Glomerular endothelial cell (primary cell): ENCODE measurements around the gene CFAP53. TPM values are rescaled to one million over a fixed set of nuclear protein-coding genes. Genes with fewer than 3 reads are reported as not detected.
"Not testable (repeated sequence)": the region's sequence is repeated elsewhere in the genome, so short reads cannot be mapped to it uniquely, and the experiment has no call there.

ENCODE experiments used
- DNase-seq: peaks from one replicate; pipeline ENCODE4 v3.0.0-alpha.2; 2011; ENCODE audit warnings: low read depth, low spot score; ENCODE audit errors: extremely low read depth
- total RNA-seq: library from RNA; depleted of rRNA; stranded (reverse); fragments of >200 nt; gene quantifications from 2 replicates; pipeline ENCODE4 v1.2.3, GENCODE V29; 2015

Gene CFAP53
- 0.10 and 0.18 TPM in 2 replicates for total RNA-seq

DNA sequence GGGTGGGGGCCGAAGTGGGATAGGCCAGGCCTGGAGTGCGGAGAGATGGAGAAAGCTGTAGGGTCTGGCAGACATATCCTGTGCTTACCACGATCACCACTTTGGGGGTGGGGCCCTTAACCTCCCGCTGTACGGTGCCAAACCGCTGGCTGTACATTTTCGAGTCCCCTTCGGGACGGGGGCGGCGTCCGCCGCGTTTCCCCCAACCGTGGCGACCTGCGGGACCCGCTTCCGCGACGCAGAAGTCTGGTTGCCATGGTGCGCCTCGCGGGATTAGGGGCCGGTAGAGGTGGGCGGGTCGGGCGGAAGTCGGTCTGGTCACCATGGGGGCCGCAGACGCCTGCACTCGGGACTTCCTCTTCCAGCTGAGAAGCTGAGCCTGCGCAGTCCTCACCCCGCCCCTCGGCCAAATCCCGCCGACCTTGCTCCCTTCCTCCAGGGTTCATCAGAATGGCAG is at the start of gene CFAP53:
Gene CFAP53 (minus strand): TSS at position 248 of the 457 bp plus-strand sequence. CDS start 91 bp downstream, at position 157.
- DNase-seq = no peak

DNA sequence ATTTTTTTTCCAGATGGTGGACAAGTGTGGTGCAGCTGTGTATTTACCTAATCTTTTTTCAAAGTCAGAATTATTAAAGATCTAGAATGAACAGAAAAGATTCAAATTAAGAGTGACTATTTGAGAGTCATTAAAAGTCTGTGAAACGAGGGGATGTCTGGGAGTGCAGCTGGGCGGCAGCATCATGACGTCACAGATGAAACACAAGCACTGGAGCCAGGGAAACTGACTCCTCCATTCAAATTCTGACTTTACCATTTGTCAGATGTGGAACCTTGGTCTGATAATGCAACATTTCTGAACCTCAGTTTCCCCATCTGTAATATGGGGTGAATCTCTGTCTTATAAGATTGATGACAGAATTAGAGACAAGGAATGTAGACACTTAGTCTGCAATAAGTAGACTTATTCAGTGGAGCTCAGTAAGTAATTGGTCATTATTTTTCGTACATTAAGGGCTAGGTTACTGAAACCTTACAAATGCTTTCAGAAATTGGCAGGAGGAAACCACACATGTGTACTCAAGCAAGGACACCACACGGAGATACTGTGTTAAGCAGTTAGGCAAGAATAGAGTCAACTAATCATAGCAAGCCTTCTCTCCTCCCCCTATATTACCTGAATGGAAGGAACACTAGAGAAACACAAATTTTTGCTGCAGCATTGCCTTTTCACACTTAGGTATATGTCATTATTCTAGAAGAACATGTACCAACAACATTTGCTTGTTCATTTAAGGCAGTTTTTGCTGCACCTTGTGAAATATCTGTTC is 49.0 kb upstream of the CFAP53 start:
- DNase-seq = no peak

GRCh38 chr18:50313873-50314460 is 47.7 kb upstream of the CFAP53 start:
- no peak for DNase-seq

DNA sequence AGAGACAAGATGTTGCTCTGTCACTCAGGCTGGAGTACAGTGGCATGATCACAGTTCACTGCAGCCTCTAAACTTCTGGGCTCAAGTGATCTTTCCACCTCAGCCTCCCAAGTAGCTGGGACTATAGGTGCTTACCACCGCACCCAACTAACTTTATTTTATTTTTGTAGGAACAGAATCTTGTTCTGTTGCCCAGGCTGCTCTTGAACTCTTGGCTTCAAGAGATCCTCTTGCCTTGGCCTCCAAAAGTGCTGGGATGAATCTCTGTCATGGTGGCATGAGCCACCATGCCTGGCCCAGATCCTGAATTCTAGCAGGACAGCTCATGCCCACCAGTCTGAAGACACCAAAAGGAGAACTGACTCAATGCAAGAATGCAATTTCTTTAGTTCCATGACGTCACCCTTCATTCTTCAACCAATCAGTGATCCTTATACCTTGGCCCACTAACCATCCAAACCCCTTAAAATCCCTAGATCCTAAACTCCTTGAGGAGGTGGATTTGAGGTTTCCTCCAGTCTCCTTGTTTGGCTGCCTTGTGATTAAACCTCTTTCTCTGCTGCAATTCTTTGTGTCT is 46.8 kb upstream of the CFAP53 start:
- DNase-seq = no peak

- DNase-seq = no peak
Observed at GRCh38 chr18:50312296-50313030, 46.2 kb upstream of the CFAP53 start.

DNA sequence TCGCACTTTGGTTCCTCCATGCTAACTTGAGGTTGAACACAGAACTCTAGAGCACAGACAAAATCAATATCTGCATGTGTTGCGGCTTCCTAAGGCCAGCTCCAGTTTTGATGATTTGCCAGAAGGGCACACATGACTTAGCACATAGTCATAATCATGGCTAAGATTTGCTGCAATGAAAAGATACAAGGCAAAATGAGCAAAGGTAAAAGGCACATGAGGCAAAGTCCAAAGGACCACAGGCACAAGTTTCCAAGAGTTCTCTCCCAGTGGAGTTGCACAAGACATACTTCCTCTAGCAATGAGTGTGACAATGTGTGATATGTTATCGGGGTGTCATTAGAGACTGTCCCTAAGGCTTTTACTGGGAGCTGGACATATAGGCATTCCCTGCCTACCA is 45.4 kb upstream of the CFAP53 start:
- DNase-seq = no peak

DNA sequence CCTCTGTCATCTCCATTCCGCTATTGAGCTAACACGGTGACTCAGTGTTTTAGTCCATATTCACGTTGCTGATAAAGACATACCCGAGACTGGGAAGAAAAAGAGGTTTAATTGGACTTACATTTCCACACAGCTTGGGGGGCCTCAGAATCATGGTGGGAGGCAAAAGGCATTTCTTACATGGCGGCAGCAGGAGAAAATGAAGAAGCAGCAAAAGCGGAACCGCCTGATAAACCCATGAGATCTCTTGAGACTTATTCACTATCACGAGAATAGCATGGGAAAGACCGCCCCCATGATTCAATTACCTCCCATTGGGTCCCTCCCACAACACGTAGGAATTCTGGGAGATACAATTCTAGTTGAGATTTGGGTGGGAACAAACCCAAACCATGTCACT is 43.8 kb upstream of the CFAP53 start:
- DNase-seq = no peak

- DNase-seq = not testable (repeated sequence)
Observed at GRCh38 chr18:50308851-50309250, 42.6 kb upstream of the CFAP53 start.

DNA sequence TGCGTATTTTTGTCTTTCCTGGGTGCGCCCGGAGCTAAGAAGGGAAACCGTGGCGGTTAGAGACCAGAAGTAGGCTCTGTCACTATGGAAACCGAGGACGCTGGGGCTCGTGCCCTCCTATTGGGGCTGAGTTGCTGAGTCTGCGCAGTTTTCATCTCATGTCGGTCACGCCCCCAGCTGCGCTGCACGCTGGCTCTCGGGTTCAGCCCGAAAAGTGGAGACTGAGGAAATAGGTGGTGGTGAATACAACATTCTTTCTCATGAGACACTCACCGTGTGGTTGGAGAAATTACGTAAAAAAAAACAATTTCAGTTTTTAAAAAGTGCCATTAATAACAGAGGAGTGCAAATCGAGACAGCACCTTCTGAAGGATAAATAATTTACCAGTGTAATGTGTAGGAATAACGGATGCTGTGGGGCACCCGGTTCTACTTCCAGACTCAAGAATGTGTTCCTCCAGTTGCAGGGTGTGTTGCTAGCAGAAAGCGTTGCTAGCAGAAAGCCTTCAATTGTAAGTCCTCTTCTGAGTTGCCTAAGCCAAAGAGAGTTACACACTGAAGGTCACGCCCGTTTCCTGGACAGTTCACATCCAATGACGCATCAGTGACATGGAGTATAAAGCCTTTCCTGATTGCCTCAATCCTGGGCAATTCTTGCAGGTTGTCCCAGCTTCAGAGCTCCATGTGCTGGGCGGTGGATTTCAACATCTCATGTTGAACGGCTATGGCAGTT is 41.6 kb upstream of the CFAP53 start:
- DNase-seq = no peak

DNA sequence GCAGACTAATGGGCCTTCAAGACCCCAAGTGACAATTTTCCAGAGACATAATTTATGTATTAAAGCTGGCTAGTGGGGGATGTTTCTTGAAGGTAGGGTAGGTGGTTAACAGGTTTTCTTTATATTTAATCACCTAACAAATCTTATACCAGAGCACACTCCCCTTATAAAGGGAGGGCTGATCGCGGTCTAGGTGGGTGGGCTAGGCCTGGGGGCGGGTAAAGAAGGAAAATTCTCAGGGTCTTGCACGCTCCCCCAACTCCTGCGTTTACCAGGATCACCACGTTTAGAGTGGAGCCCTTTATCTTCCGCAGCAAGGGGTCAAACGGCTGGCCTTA is 41.1 kb upstream of the CFAP53 start:
- DNase-seq = no peak

DNA sequence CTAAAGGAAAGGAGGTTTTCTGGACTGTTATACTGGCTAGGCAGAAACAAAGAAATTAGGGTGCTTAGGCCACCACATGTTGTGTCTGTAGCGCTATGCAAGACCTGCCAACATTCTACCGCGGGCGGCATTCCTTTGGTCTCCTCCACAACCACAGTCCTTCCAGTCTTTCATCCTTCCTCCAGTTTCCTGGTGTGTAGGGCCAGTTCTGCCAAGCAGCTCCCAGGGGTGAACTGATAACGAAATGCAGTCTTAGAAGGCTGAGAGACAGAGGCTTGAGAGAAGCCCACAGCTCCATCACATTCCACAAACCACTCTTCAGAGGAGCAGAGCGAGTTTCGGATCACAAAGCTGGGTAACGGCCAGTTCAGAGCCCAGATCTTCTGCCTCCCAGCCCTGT is 40.6 kb upstream of the CFAP53 start:
- DNase-seq = no peak

DNA sequence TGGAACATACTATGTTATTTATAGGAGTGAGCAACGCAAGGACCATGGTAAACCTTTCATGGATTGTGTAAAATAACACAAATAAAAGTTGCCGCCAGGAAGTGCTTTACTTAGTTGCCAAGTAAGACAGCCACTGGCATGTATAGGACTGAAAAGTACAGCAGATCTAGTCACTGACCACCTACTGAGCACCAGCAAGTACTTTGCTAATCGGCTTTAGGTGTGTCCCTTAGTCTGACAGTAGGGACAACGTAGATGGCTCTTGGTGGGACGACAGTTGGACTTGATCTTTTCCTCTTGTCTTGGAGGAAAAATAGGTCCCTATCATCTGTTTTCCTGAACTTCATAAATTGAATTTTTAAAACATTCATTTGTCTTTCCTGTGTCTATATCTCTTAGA is 34.8 kb upstream of the CFAP53 start:
- no peak for DNase-seq

- DNase-seq = no peak
Observed at GRCh38 chr18:50299626-50300388, 33.5 kb upstream of the CFAP53 start.

GRCh38 chr18:50298443-50299284 is 32.4 kb upstream of the CFAP53 start:
- no peak for DNase-seq

- DNase-seq = no peak
Observed at GRCh38 chr18:50297621-50298442, 31.5 kb upstream of the CFAP53 start.

DNA sequence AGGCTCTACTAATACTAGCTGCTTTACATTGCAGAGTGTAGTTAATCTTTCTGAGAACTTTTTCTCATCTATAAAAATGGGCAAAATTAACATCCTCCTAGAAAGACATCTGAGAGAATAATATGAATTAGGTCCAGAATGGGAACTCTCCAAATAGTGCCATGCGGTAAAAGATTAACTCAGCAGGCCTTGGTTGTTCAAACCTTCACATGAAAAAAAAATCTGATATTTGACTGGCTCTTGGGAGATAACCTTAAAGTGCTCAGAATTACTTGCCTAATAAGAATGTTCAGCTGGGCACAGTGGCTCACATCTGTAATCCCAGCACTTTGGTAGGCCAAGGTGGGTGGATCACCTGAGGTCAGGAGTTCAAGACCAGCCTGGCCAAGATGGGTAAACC is 26.7 kb upstream of the CFAP53 start:
- no peak for DNase-seq

DNA sequence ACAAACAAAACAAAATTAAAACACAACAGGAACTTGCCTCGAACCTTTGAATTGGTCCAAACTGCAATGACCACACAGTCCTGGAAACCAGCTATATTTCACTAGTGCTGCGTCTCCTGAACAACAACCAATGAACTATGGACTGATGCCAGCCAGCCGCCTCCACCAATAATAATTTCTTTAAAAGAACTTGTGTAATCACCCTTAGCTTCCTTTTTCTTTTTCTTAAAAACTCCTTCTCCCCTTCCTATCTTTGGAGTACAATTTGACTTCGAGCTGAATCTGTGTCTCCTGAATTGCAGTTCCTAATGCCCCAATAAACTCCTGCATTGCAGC is 22.8 kb upstream of the CFAP53 start:
- no peak for DNase-seq

DNA sequence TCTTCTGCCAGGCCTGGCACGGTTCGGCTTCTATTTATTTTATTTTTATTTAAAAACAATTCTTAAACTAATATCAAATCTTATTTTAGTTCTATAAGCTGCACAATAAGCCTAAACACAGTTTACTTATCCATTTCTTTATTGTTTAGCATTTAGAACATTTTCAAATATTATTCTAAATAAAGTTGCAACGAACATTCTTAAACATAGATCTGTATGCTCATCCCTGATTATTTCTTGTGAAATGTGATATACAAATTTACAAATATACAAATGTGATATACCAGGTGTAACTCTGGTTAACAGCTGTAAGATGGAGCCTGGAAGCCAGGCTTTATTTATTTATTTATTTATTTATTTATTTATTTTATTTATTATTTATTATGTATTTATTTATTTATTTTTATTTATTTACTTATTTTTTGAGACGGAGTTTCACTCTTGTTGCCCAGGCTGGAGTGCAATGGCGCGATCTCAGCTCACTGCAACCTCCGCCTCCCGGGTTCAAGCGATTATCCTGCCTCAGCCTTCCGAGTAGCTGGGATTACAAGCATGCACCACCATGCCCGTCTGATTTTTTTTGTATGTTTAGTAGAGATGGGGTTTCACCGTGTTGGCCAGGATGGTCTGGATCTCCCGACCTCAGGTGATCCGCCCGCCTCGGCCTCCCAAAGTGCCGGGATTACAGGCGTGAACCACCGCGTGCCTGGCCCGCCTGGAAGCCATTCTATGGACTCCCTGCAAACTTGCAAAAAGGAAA is 22.2 kb upstream of the CFAP53 start:
- DNase-seq = not testable (repeated sequence)
